ENCODE results near the gene STUM. TPM values are rescaled to one million over a fixed set of nuclear protein-coding genes. Genes with fewer than 3 reads are reported as not detected.
"Not testable (repeated sequence)": the region's sequence is repeated elsewhere in the genome, so short reads cannot be mapped to it uniquely, and the experiment has no call there.

STUM gene
- total RNA-seq, 2 donors from 2014 or later: 1.0 to 3.2 TPM

DNA sequence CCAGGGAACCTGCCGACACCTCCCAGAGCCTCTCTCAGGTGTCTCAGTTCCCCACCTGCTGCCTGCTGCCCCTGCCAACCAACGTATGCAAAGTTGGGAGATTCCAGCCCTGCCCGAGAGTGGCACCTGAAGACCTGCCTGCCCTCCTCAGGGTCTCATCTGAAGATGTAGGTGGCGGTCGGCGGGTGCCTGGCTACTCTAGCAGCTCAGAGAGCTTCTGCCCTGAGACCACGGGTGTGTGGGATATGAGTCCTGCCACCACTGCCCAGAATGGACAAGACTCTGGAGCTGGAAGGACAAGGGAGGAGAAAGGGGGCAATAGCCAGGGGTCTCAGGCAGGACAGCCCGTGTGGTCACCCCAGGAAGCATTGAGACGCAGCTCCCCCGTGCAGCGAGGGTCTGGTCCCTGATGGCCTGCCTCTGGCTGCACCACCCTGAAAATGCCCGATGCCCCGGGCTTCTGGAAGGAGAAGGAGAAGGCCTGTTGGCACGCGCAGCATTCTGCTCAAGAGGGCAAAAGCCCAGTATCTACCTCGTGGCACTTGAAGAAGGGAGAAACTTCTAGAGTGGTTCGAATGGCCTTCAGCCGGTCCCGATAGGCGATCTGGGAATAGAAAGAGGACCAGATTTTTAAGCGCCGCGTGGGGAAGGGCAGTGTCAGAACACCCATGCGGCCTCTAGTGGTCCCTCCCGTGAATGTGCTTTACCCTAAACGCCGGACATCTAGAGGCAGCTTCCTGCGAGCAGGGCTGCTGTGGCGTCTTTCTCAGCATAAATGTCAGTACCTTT lies 88.8 kb downstream of the STUM start:
- no peaks in the 10 kb centered on the region for H3K27me3 ChIP-seq
- intact Hi-C loops (cut with DNase I): loop anchor here (10.0 kb wide), 1 partner anchor 97 kb away; the partner anchor contains the start of gene ITPKB

DNA sequence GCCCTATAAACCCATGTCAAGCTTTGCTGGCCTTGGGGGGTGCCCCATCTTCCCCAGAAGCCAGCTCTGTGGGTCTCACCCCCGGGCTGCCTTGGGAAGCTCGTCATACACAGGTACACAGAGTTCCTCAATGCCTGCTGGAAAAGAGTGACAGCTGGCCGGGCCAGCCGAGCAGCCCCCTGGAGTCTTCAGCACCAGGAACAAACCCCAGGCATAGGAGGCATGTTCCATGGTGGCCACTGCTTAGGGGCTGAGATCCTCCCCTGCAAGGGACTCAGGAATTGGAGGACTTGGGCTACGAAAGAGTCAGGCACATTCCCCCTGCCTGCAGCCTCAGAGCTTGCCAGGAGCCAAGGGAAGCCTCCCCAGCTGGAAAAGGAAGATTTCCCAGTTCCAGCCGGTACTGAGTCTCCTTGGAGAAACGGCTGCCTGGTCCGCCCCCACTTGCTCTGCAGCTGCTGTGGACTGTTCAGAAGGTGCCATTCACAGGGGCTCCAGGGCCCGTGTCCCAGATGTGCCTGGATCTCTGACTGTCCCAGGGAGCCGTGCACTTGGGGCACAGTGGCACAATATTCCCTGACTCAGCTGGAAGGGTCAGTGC lies 89.5 kb downstream of the STUM start:
- intact Hi-C loops (cut with DNase I): loop anchor here (10.0 kb wide), 1 partner anchor 97 kb away; the partner anchor contains the start of gene ITPKB
- DNase-seq: no peak
- H3K27me3 ChIP-seq: no peaks in the 10 kb centered on the region
- H3K9ac ChIP-seq (ENCODE audit: low read depth in 2 of 2, low read length in 2 of 2): no peak overlapping the region
- peaks cover 3% of the 10 kb centered on the region for H3K36me3 ChIP-seq
- no peaks in the 10 kb centered on the region for H3K9me3 ChIP-seq
- peaks cover 7% of the 10 kb centered on the region for H3K4me1 ChIP-seq
- no peak overlapping the region for H3K27ac ChIP-seq
- no peak overlapping the region for H3K4me3 ChIP-seq
- no peak for TF ChIP-seq CTCF (IDR thresholded peaks at IDR 0.05)

More for the DNA sequence above, 88.8 kb downstream of the STUM start:
- peaks cover 3% of the 10 kb centered on the region for H3K36me3 ChIP-seq
- TF ChIP-seq CTCF (IDR thresholded peaks at IDR 0.05): no peak
- H3K4me1 ChIP-seq: peaks cover 8% of the 10 kb centered on the region
- no peak for DNase-seq
- no peaks in the 10 kb centered on the region for H3K9me3 ChIP-seq
- H3K27ac ChIP-seq: no peak overlapping the region
- no peak overlapping the region for H3K4me3 ChIP-seq
- H3K9ac ChIP-seq (ENCODE audit: low read depth in 2 of 2, low read length in 2 of 2): no peak overlapping the region

DNA sequence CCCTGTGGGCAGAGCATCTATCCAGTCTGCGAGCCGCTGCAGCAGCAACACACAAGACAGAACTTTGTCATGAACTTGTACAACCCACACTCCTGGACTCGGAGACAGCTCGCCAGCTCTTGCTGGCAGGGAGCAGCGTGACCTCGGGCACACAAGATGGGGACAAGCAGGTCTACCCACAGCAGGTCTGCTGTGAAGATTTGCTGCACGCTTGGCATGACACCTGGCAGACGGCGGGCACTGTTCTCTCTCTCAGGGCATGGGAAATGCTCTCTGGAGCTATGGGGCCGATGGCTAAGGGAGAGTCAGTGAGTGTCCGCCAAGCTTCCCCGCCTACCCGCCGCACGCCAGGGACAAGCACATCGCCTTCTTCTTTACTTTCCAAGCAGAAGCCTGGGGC lies 90.0 kb downstream of the STUM start:
- no peaks in the 10 kb centered on the region for H3K27me3 ChIP-seq
- intact Hi-C loops (cut with DNase I): loop anchor here (10.0 kb wide), 1 partner anchor 96 kb away; the partner anchor contains the start of gene ITPKB
- H3K9me3 ChIP-seq: no peaks in the 10 kb centered on the region
- H3K27ac ChIP-seq: no peak overlapping the region
- no peak for TF ChIP-seq CTCF (IDR thresholded peaks at IDR 0.05)
- no peak overlapping the region for H3K4me3 ChIP-seq
- no peak overlapping the region for H3K9ac ChIP-seq (ENCODE audit: low read depth in 2 of 2, low read length in 2 of 2)
- H3K4me1 ChIP-seq: peaks cover 11% of the 10 kb centered on the region
- no peak for DNase-seq
- peaks cover 3% of the 10 kb centered on the region for H3K36me3 ChIP-seq

DNA sequence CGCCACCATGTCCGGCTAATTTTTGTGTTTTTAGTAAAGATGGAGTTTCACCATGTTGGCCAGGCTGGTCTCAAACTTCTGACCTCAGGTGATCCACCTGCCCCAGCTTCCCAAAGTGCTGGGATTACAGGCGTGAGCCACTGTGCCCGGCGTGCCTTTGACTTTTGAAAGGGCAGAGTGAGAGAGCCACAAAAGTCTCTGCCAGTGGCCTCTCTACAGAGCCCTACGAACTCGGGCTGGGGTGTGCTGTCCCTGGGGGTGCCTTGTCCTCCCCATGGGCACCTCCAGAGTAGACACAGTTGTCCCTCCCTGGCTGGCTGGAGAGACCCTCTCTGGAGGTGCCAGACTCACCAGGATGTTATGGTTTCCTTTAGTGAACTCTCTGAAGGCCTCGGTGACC lies 90.6 kb downstream of the STUM start:
- H3K36me3 ChIP-seq; H3K9ac ChIP-seq (ENCODE audit: low read depth in 2 of 2, low read length in 2 of 2); H3K4me3 ChIP-seq; H3K27ac ChIP-seq; H3K4me1 ChIP-seq; DNase-seq; H3K9me3 ChIP-seq; H3K27me3 ChIP-seq: not testable (repeated sequence)
- intact Hi-C loops (cut with DNase I): loop anchor here (10.0 kb wide), 1 partner anchor 96 kb away; the partner anchor contains the start of gene ITPKB

DNA sequence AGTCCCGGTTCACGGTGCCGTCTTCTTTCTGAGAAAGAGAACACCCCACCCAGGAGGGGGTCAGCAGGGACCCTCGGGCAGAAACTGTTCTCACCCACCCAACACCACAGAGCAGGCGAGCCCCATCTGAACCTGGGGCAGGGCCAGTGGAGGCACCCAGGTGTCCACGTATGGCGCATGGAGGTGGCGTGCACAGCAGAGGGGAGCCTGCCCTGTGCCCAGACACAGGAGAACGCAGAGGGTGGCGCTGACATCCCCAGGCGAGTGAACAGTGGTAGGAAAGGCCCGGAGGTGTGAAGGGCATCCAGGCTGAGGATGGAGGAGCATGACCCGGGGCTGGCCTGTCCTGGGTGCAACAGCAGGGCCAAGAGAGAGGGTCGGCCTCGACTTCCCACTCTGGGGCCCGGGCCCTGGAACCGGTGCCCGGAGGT lies 91.1 kb downstream of the STUM start:
- H3K27me3 ChIP-seq: no peaks in the 10 kb centered on the region
- H3K36me3 ChIP-seq: peaks cover 3% of the 10 kb centered on the region
- no peak overlapping the region for H3K4me3 ChIP-seq
- no peak overlapping the region for H3K27ac ChIP-seq
- no peak overlapping the region for H3K9ac ChIP-seq (ENCODE audit: low read depth in 2 of 2, low read length in 2 of 2)
- no peak for DNase-seq
- H3K4me1 ChIP-seq: peaks cover 5% of the 10 kb centered on the region
- intact Hi-C loops (cut with DNase I): loop anchor here (10.0 kb wide), 1 partner anchor 95 kb away; the partner anchor contains the start of gene ITPKB
- H3K9me3 ChIP-seq: no peaks in the 10 kb centered on the region
- no peak for TF ChIP-seq CTCF (IDR thresholded peaks at IDR 0.05)
